NT2/D1 (cell line): ENCODE measurements around the gene DLL3.

Experiments used
- SUZ12 ChIP-seq: IDR thresholded peaks from 2 replicates; pipeline ENCODE4 v1.6.1; 2011; ENCODE audit not compliant: insufficient read length, insufficient read depth; ENCODE audit errors: extremely low read depth
- YY1 ChIP-seq: IDR thresholded peaks from 2 replicates; pipeline ENCODE4 v1.6.1; 2011; ENCODE audit not compliant: insufficient read length, insufficient read depth
- ZNF274 ChIP-seq: IDR thresholded peaks from 2 replicates; pipeline ENCODE4 v1.6.1; 2011; ENCODE audit warnings: mild to moderate bottlenecking, low read depth, low read length

DNA sequence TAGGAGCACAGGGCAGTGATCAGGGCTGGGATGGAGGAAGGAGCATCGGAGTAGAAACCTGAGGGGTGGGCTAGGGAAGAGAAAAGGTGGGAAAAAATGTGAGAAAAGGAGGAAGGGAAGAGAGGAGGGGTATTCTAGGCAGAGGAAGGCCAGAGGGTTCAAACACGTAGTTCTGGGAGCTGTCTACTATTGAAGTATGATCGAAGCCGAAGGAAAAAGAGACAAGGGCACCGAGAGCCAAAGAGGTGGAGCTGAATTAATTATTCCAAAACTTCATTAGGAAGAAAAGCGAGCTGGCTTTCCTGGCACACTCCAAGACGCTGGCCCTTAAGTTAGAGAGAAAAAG, 7.8 kb downstream of the DLL3 start:
- no peak for TF ChIP-seq YY1
- TF ChIP-seq SUZ12 = no peak
- no peak for TF ChIP-seq ZNF274
